LoVo (cell line): ENCODE measurements around the gene EPHX1.

Experiments
- DNase-seq: peaks from one replicate; pipeline ENCODE4 v3.0.0-alpha.2; 2016; ENCODE audit warnings: low spot score

The EPHX1 gene

GRCh38 chr1:225842788-225843425 is 33.0 kb downstream of the EPHX1 start:
- no peak for DNase-seq

DNA sequence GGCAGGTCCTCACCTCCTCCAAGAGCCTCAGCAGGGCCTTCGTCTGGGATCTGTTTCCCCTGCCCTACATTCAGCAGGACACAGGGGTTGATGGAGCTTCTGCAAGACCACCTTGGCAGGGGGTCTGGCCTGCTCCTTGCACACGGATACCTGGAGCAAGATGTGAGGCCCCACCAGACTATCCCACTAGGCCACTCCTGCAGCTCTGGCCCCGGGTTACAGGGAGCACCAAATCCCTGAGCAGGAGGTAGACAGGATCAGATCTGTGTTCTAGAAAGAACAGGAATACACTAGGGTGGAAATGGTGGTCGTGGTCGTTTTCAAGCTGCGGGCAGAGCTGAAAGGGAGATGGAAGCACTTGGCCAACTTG is 33.5 kb downstream of the EPHX1 start:
- no peak for DNase-seq

- DNase-seq = no peak
These were observed 34.5 kb downstream of the EPHX1 start for GRCh38 chr1:225844236-225845061.

- no peak for DNase-seq
These were observed 35.2 kb downstream of the EPHX1 start for GRCh38 chr1:225845097-225845496.

- peak; percentile 22 for DNase-seq
These were observed 35.8 kb downstream of the EPHX1 start for GRCh38 chr1:225845571-225846259.

- no peak for DNase-seq
These were observed 36.7 kb downstream of the EPHX1 start for GRCh38 chr1:225846331-225847310.

DNA sequence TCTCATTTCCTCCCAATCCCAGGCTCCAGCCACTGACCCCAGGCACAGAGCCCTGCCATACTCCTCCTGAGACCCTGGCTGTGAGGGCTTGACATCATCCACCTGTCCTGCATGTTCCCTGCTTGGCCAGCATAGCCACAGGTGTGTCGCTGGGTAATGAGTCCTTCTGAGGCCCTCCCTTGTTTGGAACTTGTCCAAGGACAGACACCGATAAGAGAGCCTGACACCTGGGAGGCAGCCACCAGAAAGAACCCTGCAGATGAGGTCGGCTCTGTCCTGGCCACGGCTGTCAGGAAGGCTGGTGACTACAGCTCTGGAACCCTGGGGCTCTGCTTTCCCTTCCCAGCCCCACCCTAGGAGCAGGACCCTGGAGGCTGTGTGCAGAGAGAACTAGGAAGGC is 37.7 kb downstream of the EPHX1 start:
- no peak for DNase-seq

- DNase-seq = no peak
These were observed 38.4 kb downstream of the EPHX1 start for GRCh38 chr1:225848030-225848955.

DNA sequence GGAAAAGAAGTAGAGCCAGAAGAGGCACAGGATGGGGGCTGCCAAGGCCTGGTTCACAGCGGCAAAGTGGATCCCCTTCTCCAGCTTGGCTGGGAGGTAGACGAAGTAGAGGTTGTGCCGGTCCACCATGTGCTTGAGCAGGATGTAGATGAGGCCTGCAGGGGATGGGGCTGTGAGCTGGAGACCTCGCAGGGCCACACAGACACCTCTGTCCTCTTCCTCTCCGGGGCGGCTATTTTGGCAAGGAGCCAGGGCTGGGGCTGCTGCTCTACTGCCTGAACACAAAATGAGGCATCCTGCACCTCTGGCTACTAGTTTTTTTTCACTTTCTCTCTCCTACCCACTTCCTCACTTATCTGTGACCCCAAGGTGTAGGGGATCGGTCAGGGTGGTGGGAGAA is 40.0 kb downstream of the EPHX1 start:
- DNase-seq = no peak

DNA sequence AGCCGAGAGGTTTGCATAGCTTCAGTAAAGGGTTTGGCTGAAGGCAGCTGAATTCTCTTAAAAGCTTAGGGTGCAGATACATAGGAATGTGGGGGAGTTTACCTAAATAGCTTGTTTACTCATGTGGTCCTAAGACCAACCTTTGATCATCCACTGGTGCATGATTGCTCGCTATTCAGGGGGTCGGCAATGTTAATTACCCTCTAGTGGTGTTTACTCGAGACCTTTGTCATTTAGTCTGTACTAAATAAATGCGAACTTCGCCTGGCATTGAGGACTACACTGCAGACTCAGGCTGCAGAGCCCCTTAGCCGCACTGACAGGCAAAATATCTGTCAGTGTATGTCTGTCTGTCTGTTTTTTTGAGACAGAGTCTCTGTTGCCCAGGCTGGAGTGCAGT is 40.4 kb downstream of the EPHX1 start:
- no peak for DNase-seq

DNA sequence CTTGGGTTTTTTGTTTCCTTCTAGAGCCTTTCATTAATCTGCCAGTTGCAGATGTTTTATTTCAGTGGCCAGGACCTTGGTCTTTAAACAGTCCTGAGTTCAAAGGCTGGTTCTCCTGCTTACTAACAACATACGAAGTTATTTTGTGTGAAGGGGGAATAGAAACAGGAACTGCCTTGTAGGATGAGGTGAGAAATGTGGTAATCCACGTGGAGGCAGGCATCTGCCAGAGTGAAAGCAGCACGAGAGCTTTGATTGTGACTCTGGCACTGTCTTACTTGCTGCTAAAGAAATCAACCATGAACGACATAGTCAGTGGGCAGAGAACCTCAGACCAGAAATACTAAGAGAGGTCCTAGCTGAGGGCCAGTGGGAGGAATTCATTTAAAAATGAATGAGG is 41.9 kb downstream of the EPHX1 start:
- DNase-seq = no peak

DNA sequence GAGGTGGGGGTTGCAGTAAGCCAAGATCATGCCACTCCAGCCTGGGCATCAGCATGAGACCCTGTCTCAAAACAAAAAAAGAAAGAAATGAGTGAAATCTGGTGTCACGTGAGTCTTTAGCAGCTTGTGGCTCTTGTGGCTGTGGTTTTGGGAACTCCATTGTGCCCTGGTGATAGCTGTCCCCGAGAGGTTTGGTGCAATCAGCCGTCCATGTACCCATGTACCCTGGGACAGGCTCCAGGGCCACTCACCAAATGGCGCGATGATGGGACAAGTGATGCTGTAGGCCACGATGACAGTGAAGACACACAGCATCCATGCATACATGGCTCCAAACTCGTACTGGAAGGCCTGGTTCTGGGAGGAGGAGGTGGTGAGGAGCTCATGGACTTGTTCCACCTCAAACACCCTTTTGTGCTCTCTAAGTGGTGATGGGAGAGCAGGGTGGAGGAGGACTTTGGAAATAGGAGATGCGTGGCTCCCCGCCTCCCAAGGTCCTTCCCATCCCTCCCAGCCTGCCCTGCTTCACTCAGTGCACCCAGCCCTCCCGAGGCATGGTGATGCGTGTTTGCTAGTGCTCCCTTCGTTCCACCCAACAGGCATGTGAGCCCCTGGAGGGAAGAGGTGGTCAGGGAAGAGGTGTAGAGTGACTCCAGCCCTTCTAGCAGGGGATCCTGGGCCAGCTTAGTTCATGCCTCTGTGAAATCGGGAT is 42.6 kb downstream of the EPHX1 start:
- no peak for DNase-seq

DNA sequence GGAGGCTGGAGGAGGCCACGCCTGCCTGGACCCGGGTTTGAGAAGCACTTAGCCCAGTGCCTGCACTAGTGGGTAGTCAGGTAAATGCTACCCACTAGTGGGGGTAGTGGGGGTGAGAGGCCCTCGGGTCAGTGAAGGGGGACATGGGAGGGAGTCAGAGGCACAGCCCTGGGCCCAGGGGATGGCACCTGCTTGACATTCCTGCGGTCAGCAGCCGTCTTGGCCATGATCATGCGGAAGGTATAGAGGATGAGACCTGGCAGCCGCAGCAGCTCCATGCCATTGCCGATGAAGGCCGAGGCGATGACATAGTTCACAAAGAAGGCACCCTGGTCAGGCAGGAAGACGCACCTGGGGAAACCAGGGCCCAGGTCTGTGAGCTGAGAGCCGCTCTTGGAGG is 43.5 kb downstream of the EPHX1 start:
- DNase-seq = no peak

DNA sequence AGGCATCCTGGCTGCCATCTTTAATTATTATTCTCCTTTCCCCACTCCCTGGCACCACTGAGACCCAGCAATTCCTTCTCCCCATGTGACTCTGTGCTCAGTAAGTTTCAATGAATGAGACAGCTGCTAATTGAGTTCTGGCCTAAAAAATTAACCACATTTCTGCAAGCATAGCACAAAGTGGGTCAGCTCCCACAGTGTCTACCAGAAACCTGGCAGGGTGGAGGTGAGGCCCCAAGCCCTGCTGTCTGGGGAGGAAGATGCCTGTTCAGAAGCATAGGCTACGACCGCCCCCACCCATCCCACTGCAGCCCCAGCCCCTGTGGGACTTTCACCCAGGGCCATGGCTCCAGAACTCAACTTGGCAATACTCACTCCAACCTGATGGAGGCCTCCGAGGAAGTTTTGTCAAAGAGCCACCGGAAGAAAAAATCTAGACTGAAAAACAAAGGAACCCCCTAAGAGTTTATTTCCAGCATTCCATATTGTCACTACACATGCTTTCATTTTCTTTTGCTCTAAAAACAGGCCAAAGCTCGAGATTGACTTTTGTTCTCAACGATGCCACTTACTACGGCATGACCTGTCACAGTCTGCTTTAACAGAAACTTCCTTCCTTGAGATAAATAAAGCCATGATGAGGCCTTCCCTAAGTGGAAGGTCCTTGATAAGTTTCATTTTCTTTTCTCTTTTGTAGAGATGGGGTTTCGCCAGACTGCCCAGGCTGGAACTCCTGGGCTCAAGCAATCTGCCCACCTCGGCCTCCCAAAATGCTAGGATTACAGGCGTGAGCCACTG is 45.8 kb downstream of the EPHX1 start:
- no peak for DNase-seq

GRCh38 chr1:225857256-225857655 is 47.3 kb downstream of the EPHX1 start:
- no peak for DNase-seq

DNA sequence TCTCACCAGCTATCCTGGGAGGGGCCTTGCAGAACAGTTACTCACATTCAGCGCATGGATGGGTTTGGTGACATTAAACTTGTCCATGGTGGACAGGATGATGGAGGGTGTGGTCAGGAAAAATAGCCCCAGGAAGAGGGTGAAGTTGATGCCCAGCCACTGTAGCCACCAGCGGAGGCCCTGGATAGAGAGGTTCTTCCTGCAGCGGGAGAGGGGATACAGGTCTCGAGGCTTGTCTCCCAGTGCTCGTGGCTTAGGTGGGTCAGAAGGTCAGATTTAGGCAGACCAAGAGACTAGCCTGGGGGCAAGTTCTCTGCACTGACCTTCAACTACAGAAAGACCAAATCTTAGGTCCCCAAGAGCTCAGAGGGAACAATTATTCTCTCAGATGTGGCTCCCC is 49.2 kb downstream of the EPHX1 start:
- no peak for DNase-seq

DNA sequence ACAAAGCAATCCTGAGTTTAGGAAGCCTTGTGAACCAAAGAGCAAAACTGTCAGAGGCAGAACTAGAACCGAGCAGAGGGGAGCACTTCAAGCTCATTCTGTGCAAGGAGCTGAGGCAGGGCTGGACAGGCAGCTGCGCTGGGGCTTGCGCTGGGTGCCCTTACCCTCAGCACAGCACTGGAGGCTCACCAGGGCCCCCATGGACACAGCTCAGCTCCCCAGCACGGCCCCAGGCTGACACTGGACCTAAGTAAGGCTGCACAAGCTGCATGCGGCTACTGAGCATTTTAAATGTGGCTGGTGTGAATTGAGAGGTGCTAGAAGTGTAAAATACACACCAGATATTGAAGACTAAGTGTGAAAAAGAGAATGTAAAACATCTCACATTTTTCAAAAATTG is 50.2 kb downstream of the EPHX1 start:
- no peak for DNase-seq

DNA sequence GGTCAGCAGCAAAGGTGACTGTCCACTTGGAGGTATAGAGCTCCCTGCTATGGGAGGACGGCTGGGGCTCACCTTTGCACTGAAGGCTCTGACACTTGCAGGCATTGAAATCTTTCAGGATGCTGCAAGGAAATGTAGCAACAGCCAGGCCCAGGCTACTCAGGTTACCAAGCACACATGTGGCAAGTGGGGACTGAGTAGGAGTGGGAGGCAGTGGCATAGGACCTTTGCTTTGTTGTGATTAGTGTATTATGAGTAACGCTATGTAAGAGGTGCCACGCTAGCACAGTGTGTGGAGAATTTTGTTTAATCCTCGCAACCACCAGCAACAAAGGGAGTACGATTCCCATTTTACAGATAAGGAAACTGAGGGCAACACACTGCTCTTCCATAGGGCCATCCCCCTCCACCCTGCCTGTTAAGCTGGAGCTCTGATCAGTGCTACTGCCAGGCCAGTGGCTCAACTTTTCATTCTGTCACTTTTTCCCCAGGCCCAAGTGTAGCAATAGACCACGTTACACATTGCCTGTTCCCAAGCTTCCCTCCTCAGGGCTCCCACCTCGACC is 51.0 kb downstream of the EPHX1 start:
- DNase-seq = no peak
